COLO668 (cell line): ENCODE measurements around the gene CDCA3.
A peak's percentile ranks its signal among the peaks of the same experiment; 100 is the strongest.

Experiments
- DNase-seq: peaks from one replicate; lab custom pipeline; 2025; ENCODE audit not compliant: unreplicated experiment; lab: John Stamatoyannopoulos, UW

The CDCA3 gene

DNA sequence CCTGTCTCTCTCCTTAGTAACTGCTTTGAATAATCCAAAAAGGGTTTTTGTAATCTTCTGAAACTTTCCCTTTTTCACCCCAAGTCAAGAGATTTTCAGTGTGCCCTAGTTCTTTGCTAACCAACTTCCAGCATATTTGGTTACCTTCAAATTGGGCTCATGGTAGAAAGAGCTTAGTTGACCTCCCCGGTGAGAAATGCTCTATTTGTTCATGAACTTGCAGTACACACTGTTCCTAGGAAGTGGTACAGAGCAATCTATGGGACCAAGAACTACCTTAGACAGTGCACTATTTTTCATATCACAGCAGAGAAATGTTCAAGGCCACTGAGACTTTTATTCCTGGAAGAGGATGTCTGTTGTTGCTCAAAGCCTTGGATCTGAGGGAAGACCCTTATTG, 2.5 kb upstream of the CDCA3 start:
- no peak for DNase-seq

- DNase-seq, result peak; percentile 20
These were observed 1.7 kb upstream of the CDCA3 start for GRCh38 chr12:6852651-6853354.

DNA sequence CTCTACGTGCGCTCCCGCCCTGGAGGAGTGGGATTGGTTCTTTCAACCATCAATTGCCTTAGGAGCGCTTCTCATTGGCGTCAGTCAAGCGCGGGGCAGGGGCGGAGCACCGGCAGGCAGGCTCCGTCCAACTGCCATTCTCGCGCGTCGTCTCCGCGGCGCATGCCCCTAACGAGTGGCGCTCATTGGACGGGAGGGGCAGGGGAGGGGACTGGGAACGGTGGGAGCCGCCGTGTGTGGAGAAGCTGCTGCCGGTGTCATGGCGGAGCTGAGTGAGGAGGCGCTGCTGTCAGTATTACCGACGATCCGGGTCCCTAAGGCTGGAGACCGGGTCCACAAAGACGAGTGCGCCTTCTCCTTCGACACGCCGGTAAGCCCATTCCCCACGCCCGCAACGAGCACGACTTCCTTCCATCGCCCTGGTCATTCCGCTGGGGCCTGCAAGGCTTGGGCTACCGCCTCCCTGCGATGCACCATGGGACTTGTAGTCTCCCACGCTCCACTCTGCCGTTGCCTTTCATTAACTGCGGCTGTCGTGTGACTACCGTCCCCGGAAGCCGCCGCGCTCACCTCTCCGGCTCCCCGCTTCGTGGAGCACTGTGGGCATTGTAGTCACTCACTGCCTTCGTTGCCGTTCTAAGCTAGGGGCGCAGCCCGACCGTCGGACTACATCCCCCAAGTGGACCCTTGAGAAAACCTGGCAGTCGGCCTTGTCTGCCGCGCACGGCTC, 1.0 kb upstream of the CDCA3 start, which contains the start of gene USP5:
Gene USP5 (plus strand): TSS at position 230 of the 730 bp plus-strand sequence. CDS start 30 bp downstream, at position 260.
- DNase-seq, result peak; percentile 96

GRCh38 chr12:6850796-6851152, 312 bp downstream of the CDCA3 start:
- no peak for DNase-seq

DNA sequence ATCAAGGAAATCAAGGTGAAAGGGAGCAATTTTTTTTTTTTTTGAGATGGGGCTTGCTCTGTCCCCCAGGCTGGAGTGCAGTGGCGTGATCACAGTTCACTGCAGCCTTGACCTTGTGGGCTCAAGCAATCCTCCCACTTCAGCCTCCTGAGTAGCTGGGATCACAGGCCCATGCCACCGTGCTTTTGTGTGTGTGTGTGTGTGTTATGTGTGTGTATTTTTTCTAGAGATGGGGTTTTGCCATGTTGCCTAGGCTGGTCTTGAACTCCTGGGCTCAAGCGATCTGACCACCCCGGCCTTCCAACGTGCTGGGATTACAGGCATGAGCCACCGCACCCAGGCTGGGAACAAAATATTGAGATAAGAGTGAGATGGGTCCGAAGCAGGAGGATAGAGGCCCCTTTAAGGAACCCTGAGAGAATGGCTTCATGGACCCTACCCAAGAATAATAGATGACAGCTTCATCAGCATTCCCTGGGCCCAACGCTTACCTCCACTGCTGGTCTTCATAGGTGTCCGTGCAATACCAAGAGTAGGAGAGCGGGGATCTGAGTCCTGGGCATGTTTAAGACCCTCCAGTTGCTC, 1.0 kb downstream of the CDCA3 start:
- DNase-seq, result no peak

DNA sequence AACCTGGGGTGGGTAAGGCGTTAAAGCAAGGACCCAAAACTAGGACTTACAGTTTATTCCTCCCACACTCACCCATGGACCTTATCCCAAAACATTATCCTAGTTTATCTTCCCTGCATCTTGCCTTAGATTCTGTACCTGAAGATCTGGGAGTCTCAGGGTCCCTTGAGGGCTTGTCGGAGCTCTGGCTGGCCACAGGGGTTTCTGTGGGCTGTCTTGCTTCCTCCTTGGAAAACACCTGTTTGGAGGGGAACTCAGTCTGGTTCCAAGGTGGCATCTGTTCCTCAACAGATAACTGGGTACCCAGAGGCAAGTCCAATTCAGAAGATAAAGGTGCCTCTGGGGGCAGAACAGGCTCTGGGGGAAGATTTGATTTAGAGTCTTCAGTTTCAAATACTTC, 1.7 kb downstream of the CDCA3 start:
- no peak for DNase-seq

DNA sequence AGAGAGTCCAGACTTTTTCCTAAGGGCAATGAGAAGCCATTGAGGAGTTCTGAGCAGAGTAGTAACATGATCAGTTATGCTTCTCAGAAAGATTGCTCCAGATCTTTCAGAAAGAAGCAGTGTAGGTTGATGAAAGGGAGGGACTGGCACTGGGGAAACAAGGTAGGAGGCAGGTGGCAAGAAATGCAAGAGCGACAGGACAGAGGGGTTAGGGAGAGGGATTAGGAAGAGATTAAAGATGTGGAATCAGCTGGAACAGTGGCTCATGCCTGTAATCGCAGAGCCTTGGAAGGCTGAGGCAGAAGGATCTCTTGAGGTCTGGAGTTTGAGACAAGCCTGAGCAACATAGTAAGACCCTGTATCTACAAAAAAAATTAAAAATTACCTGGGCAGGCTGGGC, 3.4 kb downstream of the CDCA3 start:
- no peak for DNase-seq

DNA sequence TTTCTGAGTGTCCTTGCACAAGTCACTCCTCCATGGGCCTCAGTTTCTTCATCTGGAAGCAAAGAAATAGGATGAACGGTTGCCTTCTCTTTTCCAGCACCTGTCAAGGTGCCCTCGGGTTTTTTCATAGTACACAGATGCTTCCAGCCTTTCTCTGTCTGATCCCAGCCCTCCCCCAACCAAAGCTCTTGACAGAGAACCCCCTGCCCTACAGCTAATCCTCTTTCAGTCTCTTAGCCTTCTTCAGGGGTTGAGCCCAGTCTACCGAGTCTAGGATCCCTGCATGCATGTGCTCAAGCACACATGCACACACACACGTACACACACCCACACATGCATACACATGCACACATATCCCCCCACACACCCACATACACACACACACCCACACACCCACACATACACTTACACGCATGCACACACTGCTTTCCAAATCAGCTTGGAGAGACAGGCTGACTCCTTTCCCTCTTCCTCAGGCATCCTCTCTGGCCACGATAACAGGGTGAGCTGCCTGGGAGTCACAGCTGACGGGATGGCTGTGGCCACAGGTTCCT, 4.7 kb downstream of the CDCA3 start:
- no peak for DNase-seq

- DNase-seq, result no peak
These were observed 5.7 kb downstream of the CDCA3 start for GRCh38 chr12:6845395-6845794.

DNA sequence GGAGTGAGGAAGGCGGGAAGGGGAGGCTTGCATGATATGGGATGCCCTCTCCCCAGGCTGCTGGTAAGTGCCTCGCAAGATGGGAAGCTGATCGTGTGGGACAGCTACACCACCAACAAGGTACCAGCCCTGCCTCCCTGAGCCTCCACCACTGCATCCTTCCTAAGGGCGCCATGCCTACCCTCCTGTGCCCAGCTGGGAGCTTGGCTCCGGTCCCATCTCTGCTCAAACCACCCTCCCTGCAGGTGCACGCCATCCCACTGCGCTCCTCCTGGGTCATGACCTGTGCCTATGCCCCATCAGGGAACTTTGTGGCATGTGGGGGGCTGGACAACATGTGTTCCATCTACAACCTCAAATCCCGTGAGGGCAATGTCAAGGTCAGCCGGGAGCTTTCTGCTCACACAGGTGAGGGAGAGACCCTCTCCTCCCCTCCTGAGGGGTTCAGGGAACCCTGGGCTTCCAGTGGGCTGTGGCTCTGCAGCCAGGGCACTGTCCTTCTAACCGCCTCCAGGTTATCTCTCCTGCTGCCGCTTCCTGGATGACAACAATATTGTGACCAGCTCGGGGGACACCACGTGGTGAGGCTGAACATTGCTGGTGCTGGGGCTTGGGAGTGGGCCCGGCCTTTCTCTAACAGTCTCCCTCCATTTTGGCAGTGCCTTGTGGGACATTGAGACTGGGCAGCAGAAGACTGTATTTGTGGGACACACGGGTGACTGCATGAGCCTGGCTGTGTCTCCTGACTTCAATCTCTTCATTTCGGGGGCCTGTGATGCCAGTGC, 7.8 kb downstream of the CDCA3 start:
- DNase-seq, result peak; percentile 26

GRCh38 chr12:6842075-6842474, 9.0 kb downstream of the CDCA3 start:
- DNase-seq, result no peak

- no peak for DNase-seq
These were observed 10.1 kb downstream of the CDCA3 start, which contains the start of gene GNB3 for GRCh38 chr12:6840761-6841515. Gene GNB3, plus strand, starts transcription at chr12:6840925. Its CDS starts 363 bp downstream, at chr12:6841288.

GRCh38 chr12:6840330-6840729, 10.8 kb downstream of the CDCA3 start:
- DNase-seq, result no peak

DNA sequence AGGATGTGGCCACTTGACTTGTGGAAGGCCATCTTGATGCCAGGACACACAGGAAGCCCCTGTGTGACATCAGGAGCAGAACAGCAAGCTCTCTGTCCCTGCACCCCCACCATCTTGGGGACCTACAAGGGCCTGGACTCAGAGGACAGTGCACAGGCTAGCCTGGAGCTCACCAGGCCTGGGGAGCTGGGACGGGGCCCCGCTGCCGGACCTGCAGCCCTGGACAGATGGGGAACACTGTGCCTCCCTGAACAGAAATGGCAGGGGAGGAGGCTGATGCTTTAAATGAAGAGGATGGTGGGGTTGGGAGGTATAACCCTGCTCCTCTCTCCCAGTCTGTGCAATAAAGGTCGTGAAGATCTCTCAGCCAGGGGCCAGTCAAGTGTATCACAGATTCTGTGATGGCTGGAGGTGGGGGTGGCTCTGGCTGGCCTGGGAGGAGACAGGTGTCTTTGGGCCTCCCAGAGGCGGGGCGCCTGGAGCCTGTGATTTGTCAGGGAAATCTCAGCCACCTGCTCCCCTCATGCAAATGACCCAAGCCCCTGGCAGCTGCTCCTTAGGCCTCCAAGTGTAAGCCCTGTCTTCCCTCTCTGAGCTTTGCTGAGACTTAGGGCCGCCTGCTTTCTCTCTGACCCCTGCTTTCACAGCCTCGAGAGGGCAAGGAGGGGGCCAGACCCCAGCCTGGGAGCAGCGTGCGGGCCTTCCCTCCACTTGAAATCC, 11.4 kb downstream of the CDCA3 start:
- peak; percentile 72 for DNase-seq

DNA sequence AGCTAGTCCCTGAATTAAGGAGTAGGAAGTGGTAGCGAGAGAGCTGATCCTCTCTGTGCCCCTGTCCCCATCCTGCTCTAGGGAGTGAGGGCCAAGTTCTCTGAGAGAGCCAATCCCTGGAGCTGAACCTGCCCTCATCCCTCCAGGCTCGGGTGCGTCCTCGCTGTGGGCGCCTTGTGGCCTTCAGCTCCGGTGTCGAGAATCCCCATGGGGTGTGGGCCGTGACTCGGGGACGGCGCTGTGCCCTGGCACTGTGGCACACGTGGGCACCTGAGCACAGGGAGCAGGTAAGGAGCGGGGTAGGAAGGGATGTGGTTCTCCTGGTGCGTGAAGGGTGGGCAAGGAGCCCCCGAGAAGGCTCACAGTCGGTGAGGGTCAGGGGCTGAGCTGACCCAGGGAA, 12.2 kb downstream of the CDCA3 start:
- no peak for DNase-seq

DNA sequence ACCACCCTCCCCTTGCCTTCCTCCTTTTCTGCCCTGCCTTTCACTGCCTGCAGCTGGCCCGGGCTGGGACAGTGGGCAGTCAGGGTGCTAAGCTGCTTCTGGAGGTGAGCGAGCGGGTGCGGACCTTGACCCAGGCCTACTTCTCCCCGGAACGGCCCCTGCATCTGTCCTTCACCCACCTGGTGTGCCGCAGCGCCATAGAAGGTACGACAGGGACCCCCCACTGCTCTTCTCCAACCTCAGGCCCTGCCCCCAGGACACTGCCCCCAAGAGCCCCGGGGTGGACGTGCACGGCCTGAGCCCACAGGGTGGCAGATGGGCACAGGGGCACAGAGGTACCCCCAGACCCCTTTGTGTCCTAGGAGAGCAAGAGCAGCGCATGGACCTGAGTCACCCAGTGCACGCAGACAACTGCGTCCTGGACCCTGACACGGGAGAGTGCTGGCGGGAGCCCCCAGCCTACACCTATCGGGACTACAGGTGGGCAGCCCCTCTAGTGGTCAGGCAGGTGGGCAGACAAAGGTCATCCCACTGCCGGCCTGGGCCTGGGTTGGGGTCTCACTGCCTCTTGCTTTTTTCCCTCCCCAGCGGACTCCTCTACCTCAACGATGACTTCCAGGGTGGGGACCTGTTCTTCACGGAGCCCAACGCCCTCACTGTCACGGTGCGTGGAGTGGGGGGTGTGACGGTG, 13.6 kb downstream of the CDCA3 start:
- no peak for DNase-seq

- DNase-seq, result no peak
These were observed 14.2 kb downstream of the CDCA3 start for GRCh38 chr12:6836851-6837250.

DNA sequence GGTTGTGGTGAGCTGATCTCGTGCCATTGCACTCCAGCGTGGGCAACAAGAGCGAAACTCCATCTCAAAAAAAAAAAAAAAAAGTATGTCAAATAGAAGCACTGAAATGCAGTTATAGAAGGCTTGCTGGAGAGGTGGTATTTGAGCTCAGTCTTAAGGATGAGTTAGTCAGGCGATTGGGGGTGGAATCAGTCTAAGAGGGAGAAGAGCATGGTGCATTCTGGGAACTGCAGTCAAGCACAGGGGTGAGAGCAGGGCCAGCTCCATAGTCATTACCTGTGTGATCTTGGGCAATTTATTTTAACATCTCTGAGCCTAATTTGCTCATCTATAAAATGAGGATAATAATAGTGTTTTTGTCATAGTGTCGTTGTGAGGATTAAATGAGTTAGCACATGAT, 16.2 kb downstream of the CDCA3 start:
- no peak for DNase-seq

GRCh38 chr12:6834254-6834653, 16.8 kb downstream of the CDCA3 start:
- no peak for DNase-seq
